NCI-H2196 treated with DMSO at 0.1 percent for 48 hours (cell line): ENCODE results near the gene OFD1.
"Not testable (repeated sequence)": the region's sequence is repeated elsewhere in the genome, so short reads cannot be mapped to it uniquely, and the experiment has no call there.

Experiments
- DNase-seq: peaks from one replicate; lab custom pipeline; 2025; ENCODE audit not compliant: unreplicated experiment; lab: John Stamatoyannopoulos, UW

Gene OFD1

GRCh38 chrX:13703135-13703534, 31.4 kb upstream of the OFD1 start:
- DNase-seq = no peak

GRCh38 chrX:13703589-13703988, 31.0 kb upstream of the OFD1 start:
- DNase-seq = no peak

GRCh38 chrX:13711141-13711540, 23.4 kb upstream of the OFD1 start:
- no peak for DNase-seq

- DNase-seq = no peak
These were observed 18.1 kb upstream of the OFD1 start for GRCh38 chrX:13716455-13716854.

DNA sequence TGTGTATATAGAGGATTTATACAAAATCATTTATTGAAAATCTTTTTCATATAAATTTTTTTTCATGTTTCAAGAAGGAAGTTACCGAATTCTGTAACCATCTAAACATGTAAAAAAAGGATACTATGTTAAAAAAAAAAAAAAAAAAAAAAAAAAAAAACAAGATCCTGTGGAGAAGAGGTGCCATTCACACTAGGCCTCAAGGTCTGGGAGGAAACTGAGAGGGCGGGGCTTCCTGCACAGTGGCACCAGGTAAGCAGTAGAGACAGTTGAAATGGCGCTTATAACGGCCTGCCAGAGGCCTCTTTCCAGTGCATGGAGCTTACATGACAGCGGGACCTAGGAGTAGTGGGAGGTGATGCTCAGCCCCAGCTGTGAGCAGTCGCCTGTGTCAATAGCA, 17.6 kb upstream of the OFD1 start:
- no peak for DNase-seq

GRCh38 chrX:13717700-13718472, 16.7 kb upstream of the OFD1 start:
- DNase-seq = no peak

DNA sequence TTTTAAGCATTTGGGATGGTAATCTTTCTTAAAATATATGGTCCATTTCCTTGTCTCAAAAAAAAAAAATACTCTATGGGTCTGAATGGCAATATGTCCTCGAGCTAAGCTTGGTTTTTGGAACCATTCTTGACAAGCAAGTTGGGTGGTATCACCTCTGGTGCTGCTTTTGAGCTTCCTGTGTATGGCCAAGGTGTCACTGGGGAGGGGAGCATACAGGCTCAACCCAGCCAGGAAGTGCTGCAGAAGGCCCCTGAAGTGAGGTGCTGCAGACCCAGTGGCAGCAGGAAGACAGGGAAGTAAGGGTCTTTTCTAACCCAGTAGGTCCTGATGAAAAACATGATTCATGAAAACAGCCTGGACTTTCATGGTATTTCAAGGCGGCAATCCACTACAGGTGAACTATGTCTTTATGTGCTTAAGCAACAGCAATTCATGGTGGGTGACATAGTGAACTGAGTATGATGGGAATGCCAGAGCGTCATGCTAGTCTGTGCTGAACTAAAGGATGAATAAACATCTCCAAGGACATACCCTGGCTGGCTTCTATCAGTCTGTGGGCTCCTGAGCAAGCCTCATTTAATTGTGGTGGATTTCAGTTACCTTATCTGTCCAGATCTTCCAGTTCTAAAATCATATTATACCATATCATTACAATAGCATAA, 15.2 kb upstream of the OFD1 start:
- no peak for DNase-seq

GRCh38 chrX:13721371-13721770, 13.2 kb upstream of the OFD1 start:
- DNase-seq = no peak

DNA sequence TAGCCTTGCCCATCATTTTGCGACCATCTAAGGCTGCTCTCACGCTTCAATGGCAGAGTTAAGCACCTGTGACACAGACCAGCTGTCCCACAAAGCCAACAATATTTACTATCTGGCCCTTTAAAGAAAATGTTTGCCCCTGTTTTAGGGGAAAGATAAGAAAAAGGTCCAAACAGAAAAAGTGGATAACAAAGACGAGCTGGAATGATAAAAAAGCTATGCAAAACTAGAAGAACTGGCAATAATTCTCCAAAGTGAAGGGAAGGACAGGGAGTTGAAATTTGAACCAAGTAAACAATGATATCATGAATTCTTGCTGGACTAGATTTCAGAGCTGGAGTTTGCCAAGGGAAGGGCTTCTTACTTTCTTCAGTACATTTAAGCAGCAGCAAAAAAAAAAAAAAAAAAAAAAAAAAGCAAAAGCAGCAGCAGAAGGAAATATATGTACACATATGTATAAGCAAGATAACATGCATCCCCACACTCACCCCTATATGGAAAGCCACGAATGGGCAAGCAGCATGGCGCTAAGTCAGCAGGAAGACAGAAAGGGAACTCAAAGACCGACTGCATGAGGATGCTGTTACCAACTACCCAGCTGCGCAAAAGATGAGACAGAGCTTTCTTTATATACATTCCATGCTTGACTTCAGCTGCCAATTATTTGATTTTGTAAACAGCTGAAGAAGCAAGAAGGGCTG, 12.6 kb upstream of the OFD1 start:
- DNase-seq = no peak

DNA sequence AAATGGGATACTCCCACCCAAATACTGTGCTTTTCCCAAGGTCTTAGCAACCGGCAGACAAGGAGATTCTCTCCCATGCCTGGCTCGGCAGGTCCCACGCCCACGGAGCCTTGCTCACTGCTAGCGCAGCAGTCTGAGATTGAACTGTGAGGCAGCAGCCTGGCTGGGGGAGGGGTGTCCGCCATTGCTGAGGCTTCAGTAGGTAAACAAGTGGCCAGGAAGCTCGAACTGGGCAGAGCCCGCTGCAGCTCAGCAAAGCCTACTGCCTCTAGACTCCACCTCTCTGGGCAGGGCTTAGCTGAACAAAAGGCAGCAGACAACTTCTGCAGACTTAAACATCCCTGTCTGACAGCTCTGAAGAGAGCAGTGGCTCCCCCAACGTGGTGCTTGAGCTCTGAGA, 9.7 kb upstream of the OFD1 start:
- DNase-seq = not testable (repeated sequence)

DNA sequence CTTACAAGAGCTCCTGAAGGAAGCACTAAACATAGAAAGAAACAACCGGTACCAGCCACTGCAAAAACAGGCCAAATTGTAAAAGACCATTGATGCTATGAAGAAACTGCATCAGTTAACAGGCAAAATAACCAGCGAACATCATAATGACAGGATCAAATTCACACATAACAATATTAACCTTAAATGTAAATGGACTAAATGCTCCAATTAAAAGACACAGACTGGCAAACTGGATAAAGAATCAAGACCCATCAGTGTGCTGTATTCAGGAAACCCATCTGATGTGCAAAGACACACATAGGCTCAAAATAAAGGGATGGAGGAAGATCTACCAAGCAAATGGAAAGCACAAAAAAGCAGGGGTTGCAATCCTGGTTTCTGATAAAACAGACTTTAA, 8.0 kb upstream of the OFD1 start:
- not testable (repeated sequence) for DNase-seq

DNA sequence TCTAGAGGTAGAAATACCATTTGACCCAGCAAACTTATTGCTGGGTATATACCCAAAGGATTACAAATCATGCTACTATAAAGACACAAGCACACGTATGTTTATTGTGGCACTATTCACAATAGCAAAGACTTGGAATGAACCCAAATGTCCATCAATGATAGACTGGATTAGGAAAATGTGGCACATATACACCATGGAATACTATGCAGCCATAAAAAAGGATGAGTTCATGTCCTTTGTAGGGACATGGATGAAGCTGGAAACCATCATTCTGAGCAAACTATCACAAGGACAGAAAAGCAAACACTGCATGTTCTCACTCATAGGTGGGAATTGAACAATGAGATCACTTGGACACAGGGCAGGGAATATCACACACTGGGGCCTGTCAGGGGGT, 4.0 kb upstream of the OFD1 start:
- not testable (repeated sequence) for DNase-seq

GRCh38 chrX:13732246-13733067, 2.1 kb upstream of the OFD1 start:
- DNase-seq = no peak

GRCh38 chrX:13733506-13733905, 1.0 kb upstream of the OFD1 start:
- DNase-seq = no peak

DNA sequence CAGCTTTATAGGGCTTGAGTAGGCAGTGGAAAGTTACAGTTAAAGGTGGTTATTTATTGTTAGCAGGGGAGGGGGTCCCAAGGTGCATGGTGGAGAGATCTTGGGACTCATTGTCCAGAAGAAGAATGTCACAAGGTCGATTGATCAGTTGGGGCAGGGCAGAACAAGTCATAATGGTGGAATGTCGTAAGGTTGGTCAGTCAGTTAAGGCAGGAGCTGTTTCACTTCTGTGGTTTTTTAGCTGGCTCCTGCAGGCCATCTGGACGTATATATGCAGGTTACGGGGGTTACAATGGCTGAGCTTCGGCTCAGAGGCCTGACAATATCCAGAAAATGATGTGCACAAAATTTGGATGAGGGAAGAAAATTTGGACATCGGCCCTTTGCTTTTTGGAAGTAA, 7.1 kb downstream of the OFD1 start:
- no peak for DNase-seq

- no peak for DNase-seq
These were observed 8.0 kb downstream of the OFD1 start for GRCh38 chrX:13742397-13743176.

- no peak for DNase-seq
These were observed 13.3 kb downstream of the OFD1 start for GRCh38 chrX:13747836-13748235.

DNA sequence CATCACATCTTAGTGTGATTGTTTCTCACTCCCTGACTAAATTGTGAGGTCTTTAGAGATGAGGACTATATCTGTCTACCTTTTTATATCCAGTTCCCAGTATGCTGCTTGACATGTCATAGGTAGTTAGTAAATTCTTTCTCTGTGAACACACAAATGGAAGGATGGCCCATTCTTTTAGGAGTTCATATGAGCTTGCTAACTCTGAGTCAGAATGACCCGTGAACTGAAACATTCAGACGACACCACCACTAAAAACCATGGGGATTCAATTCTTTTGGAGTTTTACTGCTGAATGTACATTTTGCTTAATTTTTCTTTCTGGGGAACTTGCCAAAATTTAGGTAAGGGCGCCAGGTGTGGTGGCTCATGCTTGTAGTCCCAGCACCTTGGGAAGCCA, 13.9 kb downstream of the OFD1 start:
- no peak for DNase-seq

GRCh38 chrX:13750204-13750603, 15.7 kb downstream of the OFD1 start:
- peak; percentile 2 for DNase-seq

DNA sequence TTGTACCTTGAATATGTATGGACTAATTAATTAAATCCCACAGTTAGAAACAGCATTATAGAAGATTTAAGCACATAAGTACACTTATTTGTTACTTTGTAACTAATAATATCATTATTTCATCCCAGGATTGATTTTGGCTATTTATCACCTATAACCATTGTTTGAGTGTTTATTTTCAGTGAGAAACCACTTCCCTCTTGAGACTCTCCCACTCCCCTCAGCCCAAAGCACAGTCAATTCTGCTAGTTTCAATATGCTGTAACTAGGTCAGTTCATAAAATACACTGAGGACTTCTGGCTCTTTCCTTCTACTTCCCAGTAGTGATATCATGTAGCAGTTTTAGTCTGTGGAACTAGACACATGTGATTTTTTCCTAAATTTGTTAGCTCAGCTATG, 16.3 kb downstream of the OFD1 start:
- DNase-seq = no peak

GRCh38 chrX:13752141-13752540, 17.6 kb downstream of the OFD1 start:
- no peak for DNase-seq
